HG02678 (cell line): ENCODE results near the gene MAPK13.
"Not testable (repeated sequence)": the region's sequence is repeated elsewhere in the genome, so short reads cannot be mapped to it uniquely, and the experiment has no call there.

Source experiments
- ATAC-seq: cut with Tn5 transposase; IDR thresholded peaks from one replicate; pipeline ENCODE4 v1.9.1; 2021; ENCODE audit warnings: mild to moderate bottlenecking, moderate library complexity; ENCODE audit not compliant: unreplicated experiment

MAPK13 gene

DNA sequence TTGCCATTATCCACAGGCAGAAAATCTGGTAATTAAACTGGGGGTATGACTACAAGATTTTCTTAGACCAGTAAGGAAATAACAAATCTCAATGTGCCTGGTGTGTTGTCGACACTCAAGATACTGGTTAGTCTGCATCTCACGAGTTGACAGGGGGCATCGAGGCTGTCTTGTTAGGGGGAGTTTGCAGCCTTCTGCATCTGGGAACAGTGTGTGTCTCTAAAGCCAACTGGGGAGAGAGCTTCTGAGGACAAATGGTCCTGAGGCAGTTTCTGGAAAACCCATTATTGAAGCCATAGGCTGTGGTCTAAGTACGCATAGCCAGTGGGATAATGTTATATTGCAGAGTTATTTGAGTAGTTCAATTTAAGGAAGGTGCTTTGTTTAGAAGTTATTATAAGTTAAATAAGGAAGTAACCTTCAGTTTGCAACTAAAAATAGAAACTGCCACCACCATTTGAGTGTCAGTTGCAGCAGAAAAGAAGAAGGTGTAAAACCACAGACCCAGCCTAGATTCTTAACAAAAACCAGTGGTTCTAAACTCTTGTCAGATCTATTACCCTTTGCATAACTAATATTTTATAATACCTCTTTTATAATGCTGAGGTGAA is 15.4 kb upstream of the MAPK13 start:
- peak; percentile 62 for ATAC-seq

DNA sequence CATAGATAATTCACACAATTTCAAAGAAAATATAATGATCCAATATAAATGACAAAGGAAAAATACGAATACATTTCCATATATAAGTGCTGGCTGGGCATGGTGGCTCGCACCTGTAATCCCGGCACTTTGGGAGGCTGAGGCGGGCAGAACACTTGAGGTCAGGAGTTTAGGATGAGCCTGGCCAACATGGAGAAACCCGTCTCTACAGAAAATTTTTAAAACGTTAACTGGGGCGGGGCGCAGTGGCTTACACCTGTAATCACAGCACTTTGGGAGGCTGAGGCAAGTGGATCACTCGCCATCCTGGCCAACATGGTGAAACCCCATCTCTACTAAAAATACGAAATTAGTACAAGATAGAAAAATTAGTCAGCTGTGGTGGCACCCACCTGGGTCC is 14.9 kb upstream of the MAPK13 start:
- no peak for ATAC-seq

DNA sequence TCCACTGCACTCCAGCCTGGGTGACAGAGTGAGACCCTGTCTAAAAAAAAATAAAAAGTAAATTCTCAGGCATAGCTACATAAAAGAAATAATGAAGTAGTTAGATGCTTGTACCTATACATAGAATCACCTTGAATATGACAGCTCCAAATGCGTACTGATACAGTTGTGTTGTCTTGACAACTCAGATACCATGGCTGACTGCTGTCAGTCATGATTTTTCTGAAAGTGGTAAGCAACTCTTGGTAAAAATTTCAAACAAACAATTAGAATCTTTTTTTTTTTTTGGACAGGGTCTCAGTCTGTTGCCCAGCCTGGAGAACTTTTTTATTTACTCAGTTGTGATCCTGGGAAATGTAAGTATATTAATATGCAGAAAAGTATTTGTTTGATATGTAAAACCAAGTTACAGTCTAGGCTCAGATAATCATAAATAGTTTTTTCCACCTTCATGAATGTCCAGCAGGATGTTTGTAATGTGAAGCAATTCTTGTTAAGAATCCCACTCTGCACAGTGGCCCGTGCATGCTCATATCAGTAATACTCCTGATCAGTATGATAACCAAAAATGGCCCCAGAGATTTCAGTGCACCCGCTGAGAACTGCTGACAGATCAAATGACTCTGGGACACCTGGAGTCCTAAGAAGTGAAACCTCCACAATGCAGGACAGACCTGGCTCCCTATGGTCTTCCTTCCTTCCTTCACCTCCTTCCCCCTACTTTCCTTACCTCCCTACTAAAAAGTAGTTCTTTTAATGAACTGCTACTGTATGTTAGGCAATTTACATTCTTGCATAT is 14.0 kb upstream of the MAPK13 start:
- no peak for ATAC-seq

DNA sequence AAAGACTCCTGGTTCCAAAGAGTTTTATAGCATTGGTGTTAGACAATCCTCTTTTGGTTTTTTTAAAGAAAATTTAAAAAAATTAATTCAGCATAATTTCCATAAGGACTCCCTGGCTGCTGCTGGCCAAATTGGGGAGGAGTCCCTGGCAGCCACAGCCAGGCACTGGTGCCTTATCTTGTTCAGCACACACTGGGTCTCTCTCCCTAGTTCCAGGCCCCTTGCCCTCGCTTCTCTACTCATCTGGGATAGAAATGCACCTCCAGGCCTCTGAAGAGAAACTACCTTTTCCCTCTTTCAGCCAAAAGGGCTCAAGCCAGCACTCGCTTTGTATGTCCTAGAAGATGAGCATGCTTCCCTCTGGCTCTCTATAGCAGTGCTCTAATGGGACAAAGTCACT is 13.4 kb upstream of the MAPK13 start:
- no peak for ATAC-seq

DNA sequence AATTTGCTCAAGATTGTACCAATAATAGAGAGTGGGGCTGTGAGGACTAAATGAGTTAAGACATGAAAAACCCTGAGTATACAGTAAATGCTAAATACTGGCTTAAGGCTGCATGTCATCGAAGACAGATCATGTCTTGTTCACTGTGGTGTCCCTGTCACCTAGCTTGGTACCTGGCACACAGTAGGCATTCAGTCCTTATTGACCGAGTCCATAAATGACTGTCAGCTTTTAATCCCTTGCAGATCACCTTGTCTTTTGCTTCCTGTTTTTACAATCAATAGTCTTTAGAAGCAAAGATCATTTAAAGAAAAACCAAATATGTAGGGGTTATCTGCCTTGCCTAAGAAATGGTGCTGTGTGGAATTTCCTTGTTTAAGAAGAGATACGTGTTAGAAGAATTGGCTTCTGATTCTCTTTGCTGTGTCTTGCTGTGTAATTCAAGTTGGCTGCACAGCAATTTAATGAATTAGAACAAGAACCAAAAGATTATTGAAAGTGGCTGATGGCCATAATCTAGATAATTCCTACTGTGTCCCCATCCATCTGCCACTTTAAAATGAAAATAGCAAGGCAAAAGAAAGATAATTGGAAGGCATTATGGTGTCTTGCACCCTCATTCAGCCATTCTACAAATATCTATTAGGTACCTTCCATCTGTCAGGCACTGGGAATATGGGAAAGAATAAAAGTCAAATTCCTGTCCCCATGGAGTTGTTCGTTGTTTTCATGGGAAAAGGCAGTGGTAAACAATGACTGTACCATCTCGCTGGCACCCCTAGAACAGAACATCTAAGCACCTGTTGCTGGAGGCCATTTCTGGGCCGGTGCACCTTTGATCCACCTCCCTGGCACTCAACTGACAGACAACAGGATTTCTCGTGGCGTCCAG is 12.4 kb upstream of the MAPK13 start:
- no peak for ATAC-seq

DNA sequence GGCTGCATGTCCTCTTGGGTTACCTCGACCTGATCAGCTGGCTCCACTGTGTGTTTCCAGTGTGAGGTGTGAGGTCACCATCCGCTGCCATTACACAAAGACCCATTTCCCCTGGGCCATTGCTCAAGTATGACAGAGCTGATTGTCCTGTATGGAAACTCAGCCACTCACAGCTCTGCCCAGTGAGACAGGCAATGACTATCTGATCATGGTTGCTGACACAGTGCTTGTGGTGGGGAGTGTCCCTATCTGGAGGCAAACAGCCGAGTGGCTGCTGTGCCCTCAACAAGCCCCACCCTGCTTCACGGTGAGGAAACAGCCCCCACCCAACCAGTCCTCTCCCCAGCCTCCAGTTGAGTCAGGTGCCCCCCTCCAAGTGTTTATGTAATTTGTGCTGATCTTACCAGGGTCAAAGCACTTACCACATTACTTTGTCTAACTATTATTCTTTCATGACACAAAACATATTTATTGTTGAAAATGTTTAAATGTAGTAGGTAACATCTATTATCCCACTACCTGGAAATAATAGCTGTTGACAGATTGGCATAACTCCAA is 11.7 kb upstream of the MAPK13 start:
- ATAC-seq, result no peak

DNA sequence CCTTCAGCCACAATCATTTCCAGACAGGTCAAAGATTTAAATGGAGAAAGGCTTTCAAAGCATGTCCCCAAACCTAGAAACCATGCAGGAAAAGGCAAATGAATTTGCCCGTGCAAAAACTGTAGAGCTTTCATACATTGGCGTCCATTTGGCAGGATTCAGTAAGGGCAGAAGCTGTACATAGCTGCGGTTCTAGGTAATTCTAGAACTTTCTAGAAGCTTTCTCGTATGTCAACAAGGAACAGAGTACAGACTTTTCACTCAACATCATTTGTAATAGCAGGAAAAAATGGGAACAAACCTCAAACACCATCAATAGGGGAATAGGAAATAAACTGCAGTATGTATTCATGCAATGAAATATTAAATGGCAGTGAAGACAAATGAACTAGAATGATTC is 11.1 kb upstream of the MAPK13 start:
- ATAC-seq, result no peak

DNA sequence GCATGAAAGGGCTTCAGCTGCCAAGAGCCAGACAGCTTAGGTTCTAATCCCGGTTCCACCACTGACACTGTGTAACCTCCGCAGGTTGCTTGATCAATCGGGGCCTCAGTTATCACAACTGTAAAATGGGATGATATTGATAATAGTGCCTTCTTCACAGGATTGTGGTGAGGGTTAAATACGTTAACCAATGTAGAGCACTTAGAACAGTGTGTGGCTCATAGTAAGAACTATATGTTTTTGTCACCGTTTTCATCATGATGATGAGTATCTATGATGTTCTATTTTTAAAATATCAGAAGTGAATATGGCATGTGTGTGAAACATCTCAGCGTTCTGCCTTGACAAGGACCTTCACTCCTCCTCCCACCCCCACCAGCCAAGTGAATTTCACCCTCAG is 10.3 kb upstream of the MAPK13 start:
- ATAC-seq, result no peak

DNA sequence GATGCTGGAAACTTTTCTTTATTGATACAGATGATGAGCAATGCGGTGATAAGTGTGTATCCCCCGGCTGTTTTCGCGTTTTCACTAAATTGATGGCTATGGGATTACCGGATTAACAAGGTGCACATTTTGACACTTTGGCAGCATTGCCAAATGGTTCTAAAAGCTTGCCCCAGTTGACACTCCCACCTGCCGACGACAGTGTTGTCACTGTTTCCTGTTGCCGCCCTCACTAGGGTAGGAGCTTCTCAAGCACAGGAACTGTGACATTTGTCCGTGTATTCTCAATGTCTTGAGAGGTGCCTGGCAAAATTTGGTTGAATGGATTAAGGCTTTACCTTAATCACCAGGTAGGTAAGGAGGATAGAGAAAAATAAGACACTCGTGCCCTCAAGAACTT is 9.8 kb upstream of the MAPK13 start:
- ATAC-seq, result no peak

DNA sequence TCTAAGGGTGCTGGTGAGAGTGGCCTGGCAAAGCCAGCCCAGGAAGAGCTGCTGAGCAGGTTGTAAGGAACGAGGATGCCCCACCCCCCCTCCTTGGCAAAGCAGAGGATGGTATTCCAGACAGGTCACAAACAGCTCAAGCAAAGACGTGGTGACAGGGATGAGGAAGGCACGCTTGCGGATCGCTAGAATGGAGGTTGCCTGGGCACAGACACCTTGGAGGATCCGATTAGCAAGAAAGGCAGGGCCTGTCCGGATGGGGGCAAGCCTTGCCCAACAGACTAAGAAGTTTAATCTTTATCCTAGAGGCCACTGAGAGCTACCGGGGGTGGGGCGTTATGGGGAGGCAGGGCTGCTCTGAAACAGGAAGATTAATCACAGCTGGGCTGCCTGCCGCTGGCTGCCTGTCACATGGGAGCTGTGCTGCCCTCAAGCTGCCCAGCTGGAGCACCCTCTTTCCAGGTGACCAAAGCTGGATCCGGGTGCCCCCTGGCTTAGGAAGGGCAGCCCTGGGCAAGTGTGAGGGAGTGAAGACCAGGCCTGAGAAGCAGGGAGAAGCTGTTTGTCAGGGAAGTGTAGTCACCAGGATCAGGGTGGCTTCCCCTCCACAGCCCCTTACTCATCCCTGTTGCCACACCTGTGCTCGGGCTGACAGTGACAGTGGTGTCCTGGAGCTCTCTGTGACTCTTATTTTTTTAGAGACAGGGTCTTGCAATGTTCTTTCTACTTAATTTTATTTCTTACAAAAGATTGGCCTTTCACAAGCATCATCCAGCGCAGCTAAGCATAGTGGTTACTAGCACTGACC is 9.1 kb upstream of the MAPK13 start:
- no peak for ATAC-seq

DNA sequence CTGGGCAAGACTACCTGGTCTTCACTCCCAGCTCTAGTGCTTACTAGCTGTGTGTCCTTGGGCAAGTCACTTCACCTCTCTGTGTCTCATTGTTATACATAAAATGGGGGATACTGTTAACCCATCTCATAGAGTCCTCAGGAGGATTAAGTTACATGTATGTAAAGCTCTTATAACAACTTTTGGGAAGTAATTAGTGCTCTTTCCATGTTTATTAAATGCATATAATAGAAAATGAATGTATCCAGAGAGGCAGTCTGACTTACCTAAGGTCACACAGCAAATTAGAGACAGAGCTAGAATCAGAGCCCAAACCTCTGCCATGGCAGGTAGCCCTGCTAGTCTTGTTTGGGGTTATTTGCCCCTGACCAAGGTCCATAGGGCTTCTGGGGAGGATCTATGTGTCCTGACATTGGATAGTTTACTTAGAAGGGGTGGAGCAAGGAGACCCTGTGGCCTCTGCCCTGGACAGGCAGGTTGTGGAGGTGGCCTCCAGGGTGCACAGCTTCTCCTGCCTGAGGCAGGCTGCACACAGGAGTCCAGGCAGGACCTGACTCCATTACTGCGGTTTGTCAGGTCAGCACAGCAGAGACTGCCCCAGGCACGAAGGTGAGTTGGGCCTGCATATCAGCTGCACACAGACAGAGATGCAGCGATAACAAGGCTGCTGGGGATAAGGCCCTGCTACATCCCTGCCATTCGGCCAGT is 8.4 kb upstream of the MAPK13 start:
- no peak for ATAC-seq

DNA sequence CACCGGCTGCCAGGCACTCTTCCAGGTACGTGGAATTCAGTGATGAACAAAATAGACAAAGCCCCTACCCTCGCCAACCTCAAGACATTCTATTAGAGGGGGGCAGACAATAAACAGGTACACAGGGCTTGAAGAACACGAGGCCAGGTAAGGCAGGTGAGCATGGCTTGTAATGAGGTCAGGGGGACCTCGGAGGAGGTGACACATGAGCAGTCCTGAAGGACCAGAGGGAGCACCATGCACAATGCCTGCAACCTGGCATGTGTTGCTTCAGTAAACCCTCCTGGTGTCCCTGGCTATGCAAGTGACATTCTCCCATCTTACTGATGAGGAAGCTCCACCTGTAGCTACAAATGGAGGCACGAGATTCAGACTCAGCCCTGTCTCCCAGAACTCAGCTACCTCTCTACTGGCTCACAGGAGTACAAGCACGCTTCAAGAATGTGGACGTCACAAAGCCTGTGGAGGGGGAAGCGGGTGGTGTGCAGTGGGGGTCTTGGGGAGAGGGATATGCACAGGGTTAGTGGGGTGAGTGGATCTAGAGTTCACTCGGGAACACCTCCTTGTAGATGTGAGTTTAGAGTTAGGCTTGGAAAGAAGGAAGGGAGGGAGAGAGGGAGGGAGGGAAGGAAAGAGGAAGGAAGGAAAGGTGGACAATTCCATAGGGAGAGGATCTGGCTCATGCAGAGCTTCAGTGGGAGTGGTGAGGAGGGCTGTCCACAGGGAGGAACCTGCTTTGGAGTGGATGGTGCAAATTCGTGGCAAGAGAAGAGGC is 7.6 kb upstream of the MAPK13 start:
- no peak for ATAC-seq

DNA sequence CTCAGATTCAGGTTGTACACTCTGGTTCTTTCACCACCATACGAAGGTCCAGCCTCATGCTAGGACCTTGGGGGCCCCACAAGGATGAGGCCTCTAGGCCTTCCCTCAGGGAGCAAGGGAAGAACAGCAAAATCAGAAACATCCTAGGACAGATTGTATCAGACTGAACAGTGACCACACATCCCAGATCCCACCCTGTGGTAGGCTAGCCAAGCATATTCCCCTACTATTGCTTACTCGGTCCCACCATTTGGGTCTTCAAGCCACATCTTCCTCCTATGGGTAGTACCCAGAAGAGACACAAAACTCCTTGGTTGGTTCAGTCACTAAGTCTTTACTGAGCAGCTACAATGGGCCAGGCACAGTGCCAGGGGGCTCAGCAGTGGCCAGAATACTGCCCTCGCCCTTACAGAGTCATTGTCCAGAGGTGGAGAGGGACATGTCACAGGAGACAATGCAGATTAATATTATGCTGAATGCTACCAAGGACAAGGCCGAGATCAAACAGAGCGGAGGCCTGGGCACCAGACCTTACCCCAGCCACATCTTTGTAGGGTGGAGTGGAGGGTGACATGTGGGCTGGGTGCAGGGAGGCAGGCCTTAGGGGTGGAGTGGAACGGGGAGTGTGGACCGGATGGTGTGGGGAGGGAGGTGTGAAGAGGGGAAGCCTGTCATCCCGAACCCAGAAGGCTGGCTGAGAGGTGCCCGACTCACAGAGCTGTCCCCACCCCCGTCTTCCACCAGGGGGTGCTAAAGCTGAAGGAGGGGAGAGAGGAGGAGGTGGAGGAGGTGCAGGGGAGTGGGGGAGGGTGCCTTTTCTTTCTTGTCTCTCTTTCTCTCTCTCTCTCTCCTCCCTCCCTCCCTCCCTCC is 6.8 kb upstream of the MAPK13 start:
- ATAC-seq, result peak; percentile 68

DNA sequence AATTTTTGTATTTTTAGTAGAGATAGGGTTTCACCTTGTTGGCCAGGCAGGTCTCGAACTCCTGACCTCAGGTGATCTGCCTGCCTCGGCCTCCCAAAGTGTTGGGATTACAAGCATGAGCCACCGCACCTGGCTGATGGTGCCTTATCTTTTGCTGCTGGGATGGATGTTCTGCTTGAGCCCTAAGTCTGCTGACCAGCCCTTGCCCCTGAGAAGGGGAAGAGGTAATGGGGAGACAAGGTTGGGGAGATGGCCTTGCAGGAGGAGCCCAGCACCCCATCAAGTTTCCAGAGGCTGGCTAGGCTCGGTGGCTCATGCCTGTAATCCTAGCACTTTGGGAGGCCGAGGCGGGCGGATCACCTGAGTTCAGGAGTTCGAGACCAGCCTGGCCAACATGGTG is 6.0 kb upstream of the MAPK13 start:
- ATAC-seq, result not testable (repeated sequence)

DNA sequence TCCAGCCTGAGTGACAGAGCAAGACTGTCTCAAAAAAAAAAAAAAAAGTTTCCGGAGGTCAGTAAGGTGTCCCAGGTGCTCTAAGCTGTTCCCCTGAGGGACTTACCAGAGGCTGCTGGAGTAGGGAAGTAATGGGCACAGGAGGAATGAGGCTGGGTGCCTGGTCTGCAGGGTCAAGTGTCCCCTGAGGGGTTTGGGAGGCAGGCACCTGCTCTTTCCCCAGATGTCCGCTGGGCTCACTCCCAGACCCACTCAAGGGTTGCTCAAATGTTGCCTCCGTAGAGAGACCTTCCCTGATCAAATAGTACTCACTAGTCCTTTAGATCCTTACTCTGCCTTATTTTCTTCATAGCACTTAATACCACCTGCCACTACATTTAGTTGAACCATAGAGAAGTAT is 5.4 kb upstream of the MAPK13 start:
- no peak for ATAC-seq

DNA sequence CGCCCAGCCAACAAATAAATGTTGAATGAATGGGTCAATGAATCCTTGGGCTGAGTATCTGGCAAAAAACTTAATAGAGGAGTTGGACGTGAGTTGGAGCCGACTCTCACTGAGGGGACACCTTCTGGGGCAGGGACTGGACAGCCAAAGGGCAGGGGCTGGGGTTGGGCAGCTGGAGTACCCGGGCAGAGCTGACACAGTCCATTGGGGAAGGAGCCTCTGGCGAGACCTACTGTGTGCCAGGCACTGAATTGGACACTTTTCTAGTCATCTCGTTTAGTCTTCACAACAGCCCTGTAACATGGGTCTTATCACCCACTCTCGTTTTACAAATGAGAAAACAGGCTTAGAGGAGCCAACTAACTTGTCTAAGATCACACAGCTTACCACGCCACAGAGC is 4.7 kb upstream of the MAPK13 start:
- ATAC-seq, result no peak

DNA sequence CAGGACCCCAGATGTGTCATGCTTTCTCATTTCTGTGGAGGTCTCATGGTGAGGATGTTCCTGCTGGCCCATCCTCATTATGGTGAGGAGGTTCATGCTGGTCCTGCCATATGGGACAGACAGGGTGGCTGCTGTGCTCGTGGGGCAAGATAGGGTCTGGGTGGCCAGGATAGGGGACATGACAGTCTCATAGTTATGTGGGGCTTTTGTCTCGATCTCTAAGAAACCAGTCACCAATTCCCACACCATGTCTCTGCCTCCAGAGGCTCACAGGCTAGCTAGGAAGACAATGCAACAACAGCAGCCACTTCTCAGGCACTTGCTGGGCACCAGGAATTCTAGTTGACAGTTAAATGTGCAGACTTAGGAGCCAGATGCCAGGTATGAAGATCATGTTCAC is 4.2 kb upstream of the MAPK13 start:
- no peak for ATAC-seq
